GM11168 (cell line): ENCODE results near the gene CHD5.
"Not testable (repeated sequence)": the region's sequence is repeated elsewhere in the genome, so short reads cannot be mapped to it uniquely, and the experiment has no call there.

ENCODE experiments used
- in situ Hi-C: fragments of 300-500 bp; cut with MboI; formaldehyde crosslinking; loops from one replicate; pipeline ENCODE4 v1.12.0; 2022; ENCODE audit warnings: low sequenced_read_pairs; ENCODE audit not compliant: unreplicated experiment

CHD5 gene

GRCh38 chr1:6092211-6092610 lies 87.9 kb downstream of the CHD5 start:
- in situ Hi-C loops: no loop called here

DNA sequence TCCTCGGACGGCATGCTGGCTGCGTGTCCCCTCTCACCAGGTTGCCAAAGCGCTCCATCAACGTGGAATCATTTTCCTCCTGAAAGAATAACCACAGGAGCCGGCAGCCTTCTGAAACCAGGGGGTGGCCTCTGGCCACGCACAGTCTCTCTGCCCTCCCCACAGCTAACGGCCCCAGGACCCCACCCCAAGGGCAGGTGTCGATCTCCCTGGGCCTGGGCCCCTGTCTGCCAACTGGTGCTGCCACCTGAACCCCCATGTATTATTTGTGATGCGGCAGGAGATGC lies 88.4 kb downstream of the CHD5 start:
- in situ Hi-C loops: no loop called here

DNA sequence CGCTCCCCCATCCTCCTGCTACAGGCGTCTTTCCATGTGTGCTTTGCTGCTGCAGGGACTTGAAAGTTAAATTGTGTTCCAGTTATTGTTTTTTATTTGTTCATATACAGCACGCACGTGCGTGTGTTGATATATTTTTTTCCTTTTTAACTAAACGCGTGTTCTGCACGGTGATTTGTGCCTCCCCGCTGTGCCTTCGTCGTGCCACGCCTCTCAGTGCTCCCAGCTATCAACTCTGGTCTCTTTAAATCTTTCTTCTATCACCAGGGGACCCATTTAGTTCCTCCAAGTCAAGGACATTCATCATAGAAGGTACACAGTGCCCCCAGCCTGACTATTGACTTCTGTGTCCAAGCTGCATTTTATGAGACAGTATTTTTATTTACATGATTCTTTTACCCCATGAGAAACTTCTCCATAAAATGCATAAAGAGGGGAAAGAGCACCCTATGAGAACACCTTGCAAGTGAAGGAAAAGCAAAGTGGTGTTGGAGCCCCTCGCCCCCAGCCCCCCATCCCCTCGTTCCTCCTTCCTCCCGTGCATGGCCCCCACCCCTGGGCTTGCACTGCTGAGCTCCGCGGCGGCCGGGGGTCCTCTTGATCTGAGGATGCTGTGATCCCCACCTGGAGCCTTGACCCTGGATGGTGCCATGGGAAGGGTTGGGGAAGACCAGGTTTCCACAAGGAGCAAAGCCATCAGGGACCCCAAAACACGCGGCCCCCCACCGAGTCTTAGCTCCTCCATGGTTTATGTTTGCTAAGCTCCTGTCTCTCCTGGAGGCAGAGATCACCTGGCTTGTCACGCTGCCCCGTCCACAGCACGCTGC lies 88.9 kb downstream of the CHD5 start:
- in situ Hi-C loops: no loop called here

DNA sequence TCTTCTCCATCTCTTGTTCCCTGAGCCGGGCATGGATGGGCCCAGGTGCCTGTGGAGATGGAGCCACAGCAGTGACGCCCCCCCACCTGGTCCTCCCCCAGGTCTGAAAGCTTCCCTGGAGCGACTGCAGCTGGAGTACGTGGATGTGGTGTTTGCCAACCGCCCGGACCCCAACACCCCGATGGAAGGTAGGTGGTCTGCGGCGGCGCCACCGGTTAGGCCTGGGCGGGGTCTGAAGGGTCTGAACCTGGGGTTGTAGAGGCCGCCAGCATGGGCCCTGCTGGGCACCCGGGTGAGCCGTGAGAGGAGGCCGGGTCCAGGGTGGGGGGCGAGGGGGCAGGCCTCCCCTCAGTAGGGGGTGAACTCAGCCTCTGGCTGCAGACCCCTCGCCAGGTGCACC lies 89.8 kb downstream of the CHD5 start:
- in situ Hi-C loops: no loop called here

- in situ Hi-C loops: no loop called here
These were observed 91.2 kb downstream of the CHD5 start for GRCh38 chr1:6088956-6089355.

GRCh38 chr1:6087958-6088357 lies 92.2 kb downstream of the CHD5 start:
- in situ Hi-C loops: no loop called here

DNA sequence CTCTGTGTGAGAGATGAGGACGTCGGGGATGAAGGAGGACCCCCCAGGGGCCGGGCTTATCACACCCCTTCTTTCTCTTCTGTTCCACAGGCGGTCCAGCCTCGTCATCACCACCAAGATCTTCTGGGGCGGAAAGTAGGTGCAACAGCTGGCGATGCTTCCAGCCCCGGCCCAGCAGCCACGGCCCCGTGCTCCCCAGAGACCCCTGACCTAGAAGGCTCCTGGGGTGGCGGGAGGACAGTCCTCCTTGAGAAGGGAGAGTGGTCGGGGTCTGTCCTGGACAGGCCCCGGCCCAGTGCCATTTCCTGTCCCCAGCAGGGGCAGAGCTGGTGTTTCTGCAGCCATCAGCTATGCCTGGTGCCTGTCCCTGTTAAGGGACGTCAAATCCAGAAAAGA lies 92.7 kb downstream of the CHD5 start:
- in situ Hi-C loops: no loop called here

DNA sequence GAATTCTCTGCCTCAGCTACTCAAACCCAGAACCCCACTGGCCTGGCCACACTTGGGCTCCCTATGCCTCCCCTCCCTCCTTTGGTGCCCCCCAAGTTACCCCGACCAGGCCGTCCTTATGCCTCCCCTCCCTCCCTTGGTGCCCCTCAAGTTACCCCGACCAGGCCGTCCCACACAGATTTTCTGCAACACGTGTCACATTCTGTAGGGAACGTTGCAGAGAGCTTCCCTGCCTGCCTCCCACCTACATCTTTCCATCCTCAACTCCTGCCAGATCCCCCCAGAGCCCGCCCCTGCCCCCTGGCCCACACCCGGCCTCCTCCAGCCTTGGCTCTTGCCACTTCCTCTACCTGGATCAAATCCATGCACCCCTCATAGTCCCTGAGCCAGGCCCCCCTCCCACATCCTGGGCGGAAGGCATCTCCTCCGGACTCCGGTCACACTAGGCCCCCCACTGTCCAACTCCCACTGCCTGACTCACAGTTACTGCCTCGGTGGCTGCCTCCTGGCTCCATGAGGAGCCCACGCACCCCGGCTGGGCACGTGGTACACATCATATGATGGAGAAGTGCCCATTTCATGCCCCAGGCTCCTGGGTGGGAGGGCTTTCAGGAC lies 93.3 kb downstream of the CHD5 start:
- in situ Hi-C loops: no loop called here

GRCh38 chr1:6086358-6086757 lies 93.8 kb downstream of the CHD5 start:
- in situ Hi-C loops: no loop called here

- in situ Hi-C loops: no loop called here
These were observed 94.5 kb downstream of the CHD5 start for GRCh38 chr1:6085666-6086065.

GRCh38 chr1:6084781-6085495 lies 95.2 kb downstream of the CHD5 start:
- in situ Hi-C loops: no loop called here

GRCh38 chr1:6083801-6084446 lies 96.2 kb downstream of the CHD5 start:
- in situ Hi-C loops: no loop called here

DNA sequence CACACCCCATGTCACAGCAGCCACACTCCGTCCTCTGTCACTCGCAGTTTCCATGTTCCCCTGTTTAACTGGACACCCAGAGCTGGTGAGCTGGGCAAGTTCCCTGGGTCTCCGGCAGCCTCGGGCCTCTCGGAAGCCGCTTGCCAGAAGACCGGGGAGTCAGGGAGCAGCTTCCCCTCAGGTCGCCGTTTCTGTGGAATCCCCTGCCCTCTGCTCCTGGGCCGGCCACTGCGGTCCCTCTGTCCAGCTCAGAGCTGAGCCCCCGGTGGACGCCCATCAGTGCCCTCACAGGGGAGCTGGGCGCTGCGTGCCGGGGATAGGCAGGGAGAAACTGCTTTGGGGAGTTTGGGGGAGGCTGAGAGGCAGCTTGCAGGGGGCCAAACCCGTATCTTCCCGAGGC lies 96.7 kb downstream of the CHD5 start:
- in situ Hi-C loops: no loop called here

- in situ Hi-C loops: no loop called here
These were observed 97.6 kb downstream of the CHD5 start for GRCh38 chr1:6082430-6082971.

DNA sequence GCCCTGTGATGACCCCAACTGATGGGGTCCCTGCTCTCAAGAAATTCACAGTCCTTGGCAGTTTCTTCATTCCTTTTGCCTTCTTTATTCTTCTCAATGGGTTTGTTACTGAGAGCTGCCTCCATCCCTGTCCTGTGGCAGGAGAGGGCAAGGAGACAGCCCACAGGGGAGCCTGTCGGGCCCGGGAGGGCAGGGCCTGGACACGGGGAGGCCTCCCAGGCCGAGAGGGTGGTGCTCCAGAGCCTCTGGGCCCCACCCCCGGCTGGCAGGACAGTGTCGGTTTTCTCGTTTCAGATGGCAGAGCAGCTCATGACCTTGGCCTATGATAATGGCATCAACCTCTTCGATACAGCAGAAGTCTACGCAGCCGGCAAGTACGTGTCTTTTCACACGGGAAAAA lies 98.2 kb downstream of the CHD5 start:
- in situ Hi-C loops: no loop called here

- in situ Hi-C loops: no loop called here
These were observed 99.7 kb downstream of the CHD5 start for GRCh38 chr1:6080469-6080868.

- in situ Hi-C loops: no loop called here
These were observed 102.2 kb downstream of the CHD5 start for GRCh38 chr1:6077919-6078318.

- in situ Hi-C loops: no loop called here
These were observed 102.6 kb downstream of the CHD5 start for GRCh38 chr1:6077506-6077905.

- in situ Hi-C loops: not testable (repeated sequence)
These were observed 103.1 kb downstream of the CHD5 start for GRCh38 chr1:6077061-6077460.

DNA sequence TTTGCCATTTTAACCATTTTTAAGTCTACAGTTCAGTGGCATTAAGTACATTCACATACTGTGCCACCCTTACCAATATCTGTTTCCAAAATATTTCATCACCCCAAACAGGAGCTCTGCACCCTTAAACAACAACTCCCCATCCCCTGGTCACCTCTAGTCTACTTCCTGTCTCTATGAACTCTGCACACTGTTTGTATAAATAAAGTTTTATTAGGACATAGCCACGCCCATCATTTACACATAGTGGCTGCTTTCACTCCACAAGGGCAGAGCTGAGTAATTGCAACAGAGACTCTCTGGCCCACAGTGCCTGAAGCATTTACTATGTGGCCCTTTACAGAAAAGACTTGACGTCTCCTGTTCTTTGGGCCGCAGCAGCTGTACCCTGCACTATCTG lies 104.4 kb downstream of the CHD5 start:
- in situ Hi-C loops: no loop called here
